ENCODE measurements around the gene FAM83F.
"Not testable (repeated sequence)": the region's sequence is repeated elsewhere in the genome, so short reads cannot be mapped to it uniquely, and the experiment has no call there.

FAM83F gene

GRCh38 chr22:40019100-40019499 lies 24.3 kb downstream of the FAM83F start:
- FAIRE-seq = no peak

- no peak for FAIRE-seq
These were observed 26.2 kb downstream of the FAM83F start for GRCh38 chr22:40020956-40021355.

GRCh38 chr22:40021401-40022000 lies 26.7 kb downstream of the FAM83F start:
- no peak for FAIRE-seq

- no peak for FAIRE-seq
These were observed 27.9 kb downstream of the FAM83F start for GRCh38 chr22:40022536-40023240.

GRCh38 chr22:40023341-40023841 lies 28.6 kb downstream of the FAM83F start:
- FAIRE-seq = no peak

GRCh38 chr22:40024201-40025061 lies 29.7 kb downstream of the FAM83F start:
- FAIRE-seq = no peak

- not testable (repeated sequence) for FAIRE-seq
These were observed 30.3 kb downstream of the FAM83F start for GRCh38 chr22:40025062-40025379.

- no peak for FAIRE-seq
These were observed 31.1 kb downstream of the FAM83F start for GRCh38 chr22:40025856-40026255.

- FAIRE-seq = no peak
These were observed 31.9 kb downstream of the FAM83F start for GRCh38 chr22:40026641-40027040.

GRCh38 chr22:40027191-40028097 lies 32.7 kb downstream of the FAM83F start:
- FAIRE-seq = no peak

GRCh38 chr22:40028098-40028425 lies 33.3 kb downstream of the FAM83F start:
- no peak for FAIRE-seq

GRCh38 chr22:40029189-40029890 lies 34.6 kb downstream of the FAM83F start:
- no peak for FAIRE-seq

- FAIRE-seq = no peak
These were observed 35.4 kb downstream of the FAM83F start for GRCh38 chr22:40030026-40030757.

- FAIRE-seq = no peak
These were observed 36.0 kb downstream of the FAM83F start for GRCh38 chr22:40030758-40031095.

GRCh38 chr22:40031766-40032470 lies 37.2 kb downstream of the FAM83F start:
- FAIRE-seq = no peak

GRCh38 chr22:40033586-40034380 lies 39.0 kb downstream of the FAM83F start:
- no peak for FAIRE-seq

GRCh38 chr22:40035351-40035750 lies 40.6 kb downstream of the FAM83F start:
- FAIRE-seq = no peak

- FAIRE-seq = no peak
These were observed 41.4 kb downstream of the FAM83F start for GRCh38 chr22:40036126-40036525.

- no peak for FAIRE-seq
These were observed 42.0 kb downstream of the FAM83F start for GRCh38 chr22:40036591-40037225.
